HepG2 (cell line): ENCODE measurements around the gene BBC3. TPM values are rescaled to one million over a fixed set of nuclear protein-coding genes. Genes with fewer than 3 reads are reported as not detected.

Experiments used
- ATAC-seq: fragments of 200-7000 bp; cut with Tn5 transposase; 3 replicates; pipeline ENCODE4 v1.9.1; 2020; ENCODE audit warnings: mild to moderate bottlenecking, moderate library complexity
- BruUV-seq: library from RNA; stranded (reverse); fragments of 400-500 nt; replicated peaks from 2 replicates; lab custom pipeline; 2021; lab: Mats Ljungman, UMichigan
- CTCF ChIA-PET: fragments of 300-600 bp; formaldehyde crosslinking; extraction: SDS; loops from one replicate; lab custom pipeline; 2021; ENCODE audit warnings: low total read pairs, inconsistent platforms, low intra/inter-chr PET ratio; lab: Yijun Ruan, JAX
- POLR2A ChIA-PET: fragments of 350-600 bp; sonication (Branson Sonifier 250); formaldehyde crosslinking; loops from one replicate; lab custom pipeline; 2020; ENCODE audit warnings: antibody characterized with exemption, inconsistent platforms; lab: Yijun Ruan, JAX
- DNase-seq: peaks from one replicate; pipeline ENCODE4 v3.0.0-alpha.2; 2015; ENCODE audit warnings: low spot score
- FAIRE-seq: peaks from 3 replicates; lab custom pipeline; 2011; peaks lifted over from hg19 to GRCh38; lab: Jason Lieb, UNC
- H2AFZ ChIP-seq: one replicate; pipeline ENCODE4 v1.6.1; 2011; ENCODE audit warnings: low read length, inconsistent platforms
- H3K27ac ChIP-seq: fragments of 300-600 bp; 3 replicates; pipeline ENCODE4 v1.8.0; 2011; ENCODE audit warnings: mixed run types, mild to moderate bottlenecking, mixed read lengths, low read length, inconsistent platforms; ENCODE audit not compliant: insufficient read depth; ENCODE audit errors: extremely low read length
- H3K27me3 ChIP-seq, 2 experiments: fragments of 200-600 bp in 1 of 2; 2 replicates in 1 of 2; 3 replicates in 1 of 2; pipeline versions ENCODE4 v1.6.0 to v1.8.0; 2011; ENCODE audit warnings: low read length in 2 of 2, mild to moderate bottlenecking in 2 of 2, moderate library complexity in 2 of 2, inconsistent platforms in 1 of 2; ENCODE audit not compliant: insufficient read depth in 2 of 2, control insufficient read depth in 1 of 2
- H3K36me3 ChIP-seq, 2 experiments: fragments of 200-600 bp in 1 of 2; replicated peaks in 1 of 2; 2 replicates in 1 of 2; 3 replicates in 1 of 2; pipeline versions ENCODE4 v1.5.1 to v1.8.0; 2011; ENCODE audit warnings: low read length in 2 of 2, inconsistent platforms in 1 of 2; ENCODE audit not compliant: insufficient read depth in 2 of 2, control insufficient read depth in 1 of 2
- H3K4me1 ChIP-seq: 2 replicates; pipeline ENCODE4 v1.5.1; 2012; ENCODE audit warnings: low read length, inconsistent platforms; ENCODE audit not compliant: insufficient read depth
- H3K4me2 ChIP-seq: 2 replicates; pipeline ENCODE4 v1.6.0; 2011; ENCODE audit warnings: low read depth, low read length, inconsistent platforms
- H3K4me3 ChIP-seq, 3 experiments: fragments of 200-600 bp in 1 of 3; sonication (generic), shearing (Covaris generic) in 1 of 3; replicated peaks in 1 of 3; 2 replicates each; pipeline ENCODE4 v1.5.1; 2011 to 2016; ENCODE audit warnings: low read length in 3 of 3, inconsistent platforms in 2 of 3, low read depth in 2 of 3, mild to moderate bottlenecking in 2 of 3, control low read depth in 1 of 3, mixed read lengths in 1 of 3; ENCODE audit not compliant: insufficient read depth in 1 of 3
- H3K79me2 ChIP-seq: one replicate; pipeline ENCODE4 v1.6.1; 2011; ENCODE audit warnings: low read length, inconsistent platforms; ENCODE audit not compliant: insufficient read depth
- H3K9ac ChIP-seq: 2 replicates; pipeline ENCODE4 v1.6.0; 2011; ENCODE audit warnings: mild to moderate bottlenecking, low read depth, low read length, inconsistent platforms; ENCODE audit not compliant: insufficient read depth
- H3K9me3 ChIP-seq: 2 replicates; pipeline ENCODE4 v1.5.1; 2012; ENCODE audit warnings: mild to moderate bottlenecking, low read length
- H4K20me1 ChIP-seq: 2 replicates; pipeline ENCODE4 v1.6.0; 2011; ENCODE audit warnings: inconsistent platforms, mild to moderate bottlenecking, low read length, moderate library complexity; ENCODE audit not compliant: insufficient read depth
- ADNP ChIP-seq: sonication (generic); formaldehyde crosslinking; IDR thresholded peaks from 2 replicates; pipeline ENCODE4 v1.4.0; 2020; ENCODE audit warnings: missing genetic modification reagents
- ATF2 ChIP-seq: sonication (generic); formaldehyde crosslinking; IDR thresholded peaks from 2 replicates; pipeline ENCODE4 v1.4.0; 2020; ENCODE audit warnings: missing genetic modification reagents
- BRD4 ChIP-seq: sonication (generic); formaldehyde crosslinking; IDR thresholded peaks from 2 replicates; pipeline ENCODE4 v1.4.0; 2020; ENCODE audit warnings: missing genetic modification reagents
- FOXM1 ChIP-seq: sonication (generic); formaldehyde crosslinking; IDR thresholded peaks from 2 replicates; pipeline ENCODE4 v1.5.0; 2020; ENCODE audit warnings: missing genetic modification reagents
- HOXA3 ChIP-seq: sonication (generic); formaldehyde crosslinking; IDR thresholded peaks from 2 replicates; pipeline ENCODE4 v1.5.0; 2020; ENCODE audit warnings: missing genetic modification reagents
- HOXA5 ChIP-seq: sonication (generic); formaldehyde crosslinking; IDR thresholded peaks from 2 replicates; pipeline ENCODE4 v1.4.0; 2020; ENCODE audit warnings: missing genetic modification reagents
- IKZF4 ChIP-seq: sonication (generic); formaldehyde crosslinking; IDR thresholded peaks from 2 replicates; pipeline ENCODE4 v1.5.1; 2020; ENCODE audit warnings: borderline replicate concordance, mild to moderate bottlenecking, low read depth, missing genetic modification reagents; ENCODE audit errors: not compliant biosample characterization
- KDM1A ChIP-seq: IDR thresholded peaks from 2 replicates; pipeline ENCODE4 v1.6.1; 2016; ENCODE audit warnings: missing compliant biosample characterization
- MIER3 ChIP-seq: IDR thresholded peaks from 2 replicates; pipeline ENCODE4 v1.6.1; 2016; ENCODE audit warnings: missing compliant biosample characterization, borderline replicate concordance
- PHF8 ChIP-seq: sonication (generic); formaldehyde crosslinking; IDR thresholded peaks from 2 replicates; pipeline ENCODE4 v1.5.0; 2020; ENCODE audit warnings: missing genetic modification reagents
- PITX1 ChIP-seq: sonication (generic); formaldehyde crosslinking; IDR thresholded peaks from 2 replicates; pipeline ENCODE4 v1.5.1; 2020; ENCODE audit warnings: mild to moderate bottlenecking, missing genetic modification reagents
- RCOR2 ChIP-seq: IDR thresholded peaks from 2 replicates; pipeline ENCODE4 v1.6.1; 2016; ENCODE audit warnings: missing biosample characterization, missing genetic modification reagents
- SAFB2 ChIP-seq: sonication (generic); formaldehyde crosslinking; IDR thresholded peaks from 2 replicates; pipeline ENCODE4 v1.5.1; 2020; ENCODE audit warnings: missing genetic modification reagents, low read depth, mild to moderate bottlenecking, borderline replicate concordance
- SP5 ChIP-seq: IDR thresholded peaks from 2 replicates; pipeline ENCODE4 v1.6.1; 2016; ENCODE audit warnings: low read depth, borderline replicate concordance
- TARDBP ChIP-seq: sonication (generic); formaldehyde crosslinking; IDR thresholded peaks from 2 replicates; pipeline ENCODE4 v1.8.0; 2022; ENCODE audit warnings: mild to moderate bottlenecking, missing genetic modification reagents
- ZMYM3 ChIP-seq: sonication (generic); formaldehyde crosslinking; IDR thresholded peaks from 2 replicates; pipeline ENCODE4 v1.5.1; 2020; ENCODE audit warnings: mild to moderate bottlenecking, missing genetic modification reagents
- ZNF20 ChIP-seq: sonication (generic); formaldehyde crosslinking; IDR thresholded peaks from 2 replicates; pipeline ENCODE4 v1.4.0; 2020; ENCODE audit warnings: mild to moderate bottlenecking, moderate library complexity, missing genetic modification reagents
- ZNF232 ChIP-seq: sonication (generic); formaldehyde crosslinking; IDR thresholded peaks from 2 replicates; pipeline ENCODE4 v1.4.0; 2020; ENCODE audit warnings: missing genetic modification reagents, borderline replicate concordance
- ZNF431 ChIP-seq: sonication (generic); formaldehyde crosslinking; IDR thresholded peaks from 2 replicates; pipeline ENCODE4 v1.9.0; 2022; ENCODE audit warnings: missing genetic modification reagents, low read depth, mild to moderate bottlenecking, borderline replicate concordance
- ZNF597 ChIP-seq: sonication (generic); formaldehyde crosslinking; IDR thresholded peaks from 2 replicates; pipeline ENCODE4 v1.5.0; 2020; ENCODE audit warnings: missing genetic modification reagents
- ZNF652 ChIP-seq: IDR thresholded peaks from 2 replicates; pipeline ENCODE4 v1.6.1; 2016; ENCODE audit warnings: low read depth, borderline replicate concordance
- ZNF740 ChIP-seq: sonication (generic); formaldehyde crosslinking; IDR thresholded peaks from 2 replicates; pipeline ENCODE4 v1.4.0; 2020; ENCODE audit warnings: missing genetic modification reagents
- ZNF780A ChIP-seq: sonication (generic); formaldehyde crosslinking; IDR thresholded peaks from 2 replicates; pipeline ENCODE4 v1.8.0; 2022; ENCODE audit warnings: mild to moderate bottlenecking, missing genetic modification reagents, moderate library complexity
- WGBS: methylation state at CpG from one replicate; pipeline ENCODE4 v1.1.6; 2017; ENCODE audit warnings: low lambda C conversion rate; 5-methylcytosine and 5-hydroxymethylcytosine counted together
- in situ Hi-C: cut with HindIII; loops from 2 replicates; pipeline ENCODE4 v1.10.0; 2017; ENCODE audit warnings: low pct_unique_long_range_greater_than_20kb; ENCODE audit not compliant: extremely low pct_ligation_motif_present
- intact Hi-C: fragments of 100-400 bp; cut with micrococcal nuclease; formaldehyde crosslinking; loops from one replicate; pipeline ENCODE4 v1.10.0; 2022; ENCODE audit not compliant: unreplicated experiment
- polyA plus RNA-seq, 8 experiments: library from polyadenylated mRNA; depleted of rRNA in 3 of 8; stranded (reverse) in 7 of 8; unstranded in 1 of 8; fragments of >200 nt; fragmentation: Illumina TruSeq in 4 of 8; extraction: Trizol in 4 of 8; gene quantifications; 2 replicates each; pipeline versions ENCODE4 v1.2.1 to v1.2.3, GENCODE V29; 2011 to 2016; ENCODE audit warnings: low read depth in 4 of 8, missing spikeins in 1 of 8, mixed read lengths in 1 of 8; ENCODE audit not compliant: insufficient read depth in 1 of 8
- total RNA-seq, 5 experiments: library from RNA; depleted of rRNA; stranded (reverse); fragments of >200 nt; fragmentation: Illumina TruSeq; extraction: Trizol; gene quantifications; 2 replicates each; pipeline ENCODE4 v1.2.3, GENCODE V29; 2016; ENCODE audit warnings: low read depth in 1 of 5

The BBC3 gene
- total and polyA plus RNA-seq, 2 of the 13 experiments (the other 11 are each of a cell fraction or from before 2014, with no cell fraction given), result 6.1 to 8.8 TPM

- POLR2A ChIA-PET, result interaction anchor here (0.6 to 1.9 kb wide), 4 partner anchors 9 to 30 kb away, joined by 3 to 21 read pairs (median 5); partner anchors contain the start of gene CCDC9
- FAIRE-seq, result peak; percentile 64
- TF ChIP-seq HOXA3 (CRISPR knock-in tag), result no peak; the same call in 1 of the 2 replicates
- TF ChIP-seq ADNP, result peak; percentile 51; the same call in 1 of the 2 replicates
- no peak for TF ChIP-seq ZNF232
- peak; percentile 55; the same call in 1 of the 2 replicates for TF ChIP-seq HOXA5 (CRISPR knock-in tag)
- TF ChIP-seq ZMYM3 (CRISPR knock-in tag), result peak; percentile 78
- TF ChIP-seq ZNF740, result peak; percentile 89
- no peak for TF ChIP-seq KDM1A (CRISPR knock-in tag)
- TF ChIP-seq ZNF20 (CRISPR knock-in tag), result no peak
- no peak for TF ChIP-seq ZNF431 (CRISPR knock-in tag)
- TF ChIP-seq SAFB2, result no peak
- no peak for TF ChIP-seq IKZF4
- TF ChIP-seq ATF2 (CRISPR knock-in tag), result peak; percentile 91
- TF ChIP-seq ZNF652 (CRISPR knock-in tag), result no peak
- TF ChIP-seq MIER3 (CRISPR knock-in tag), result no peak
- no peak for TF ChIP-seq RCOR2
- peak; percentile 54; the same call in 1 of the 2 replicates for TF ChIP-seq ZNF780A
- TF ChIP-seq SP5 (CRISPR knock-in tag), result peak; percentile 56; the same call in 1 of the 2 replicates
- peak; percentile 60; the same call in 1 of the 2 replicates for TF ChIP-seq TARDBP (CRISPR knock-in tag)
- no peak for TF ChIP-seq BRD4 (CRISPR knock-in tag)
- TF ChIP-seq ZNF597, result no peak
- TF ChIP-seq FOXM1, result no peak
- peak; percentile 66; the same call in 1 of the 2 replicates for TF ChIP-seq PITX1
- 0 out of 2 replicates have a peak, but pooled peaks have one; percentile 18 for TF ChIP-seq PHF8 (CRISPR knock-in tag)
These were observed 10.3 kb upstream of the BBC3 start for GRCh38 chr19:47240996-47241918.

More at GRCh38 chr19:47240996-47241918, 10.3 kb upstream of the BBC3 start:
- CTCF ChIA-PET, result no interaction called here
- H3K27me3 ChIP-seq, result no peaks in the 10 kb centered on the region
- WGBS, result 53% methylated on average over 3 of the region's 27 CpGs
- in situ Hi-C loops (no loop called here), intact Hi-C loops (loop anchor here (5.0 kb wide), 1 partner anchor 94 kb away; no protein-coding TSS in a partner anchor)
- no peaks in the 10 kb centered on the region for H3K9me3 ChIP-seq
- H3K27ac ChIP-seq, result no peak overlapping the region
- BruUV-seq, result no TSS peak
- H3K4me2 ChIP-seq, result peak overlapping the region; percentile 95
- no peaks in the 10 kb centered on the region for H3K79me2 ChIP-seq
- DNase-seq (peak; percentile 68), ATAC-seq (peak; percentile 46)
- peaks cover 43% of the 10 kb centered on the region for H3K4me1 ChIP-seq
- no peaks in the 10 kb centered on the region for H3K36me3 ChIP-seq
- H4K20me1 ChIP-seq, result no peaks in the 10 kb centered on the region
- H3K9ac ChIP-seq, result peak overlapping the region; percentile 53
- no peak overlapping the region for H2AFZ ChIP-seq
- peak overlapping the region in 2 of 3 experiments; percentile 43 to 60; a peak in 4 of 6 replicates for H3K4me3 ChIP-seq
